Adipose tissue (tissue), 3 donors: Measurements from ENCODE around the gene GATC. TPM values are rescaled to one million over a fixed set of nuclear protein-coding genes. Genes with fewer than 3 reads are reported as not detected.
"Not testable (repeated sequence)": the region's sequence is repeated elsewhere in the genome, so short reads cannot be mapped to it uniquely, and the experiment has no call there.

Source experiments
- H3K27ac ChIP-seq: one replicate; pipeline ENCODE4 v1.5.1; 2013; ENCODE audit warnings: low read depth, low read length
- WGBS, 3 donors: extraction: QIAGEN DNeasy Blood & Tissue Kit; methylation state at CpG; one replicate each; pipeline ENCODE4 v1.1.7; 2013; 5-methylcytosine and 5-hydroxymethylcytosine counted together
- polyA plus RNA-seq, 3 donors: library from polyadenylated mRNA; stranded (reverse); fragments of 200-250 nt; gene quantifications; one replicate each; pipeline ENCODE4 v1.2.3, GENCODE V29; 2013
- donor health status: healthy with polysubstance abuse.
- donor health status: Bipolar disorder and iron deficiency.
- donor health status: healthy.

Gene GATC
- polyA plus RNA-seq, 3 donors, result 10.6 to 13.4 (median 12.3) TPM

DNA sequence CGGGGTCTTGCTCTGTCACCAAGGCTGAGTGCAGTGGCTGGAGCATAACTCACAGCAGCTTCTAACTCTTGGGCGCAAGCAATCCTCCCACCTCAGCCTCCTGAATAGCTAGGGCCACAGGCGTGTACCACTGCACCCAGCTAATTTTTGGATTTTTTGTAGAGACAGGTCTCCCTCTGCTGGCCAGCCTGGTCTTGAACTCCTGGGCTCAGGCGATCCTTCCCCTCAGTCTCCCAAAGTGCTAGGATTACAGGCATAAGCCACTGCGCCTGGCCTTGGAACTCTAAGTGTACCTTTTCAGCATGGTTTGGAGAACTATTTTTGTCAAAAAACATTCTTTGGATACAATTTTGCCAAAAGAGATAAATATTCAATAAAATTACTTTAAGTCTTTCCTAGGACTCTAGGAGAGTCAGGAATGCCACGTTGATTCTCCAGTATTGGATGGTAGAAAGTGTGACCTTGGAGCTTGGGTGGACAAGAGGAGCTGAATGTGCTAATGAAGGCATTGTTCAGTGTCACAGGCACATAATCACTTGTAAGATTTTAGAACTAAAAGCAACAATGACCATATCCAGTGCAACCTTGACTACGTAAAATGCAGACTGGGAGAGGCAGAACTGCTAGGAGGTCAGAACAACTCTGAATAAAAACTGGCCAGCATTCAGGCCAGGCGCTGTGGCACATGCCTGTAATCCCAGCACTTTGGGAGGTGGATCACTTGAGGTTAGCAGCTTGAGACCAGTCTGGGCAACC, 20.5 kb downstream of the GATC start:
- 30 to 67% (median 54%) methylated on average over 8 of the region's 8 CpGs for WGBS, 3 donors
- no peak overlapping the region for H3K27ac ChIP-seq

DNA sequence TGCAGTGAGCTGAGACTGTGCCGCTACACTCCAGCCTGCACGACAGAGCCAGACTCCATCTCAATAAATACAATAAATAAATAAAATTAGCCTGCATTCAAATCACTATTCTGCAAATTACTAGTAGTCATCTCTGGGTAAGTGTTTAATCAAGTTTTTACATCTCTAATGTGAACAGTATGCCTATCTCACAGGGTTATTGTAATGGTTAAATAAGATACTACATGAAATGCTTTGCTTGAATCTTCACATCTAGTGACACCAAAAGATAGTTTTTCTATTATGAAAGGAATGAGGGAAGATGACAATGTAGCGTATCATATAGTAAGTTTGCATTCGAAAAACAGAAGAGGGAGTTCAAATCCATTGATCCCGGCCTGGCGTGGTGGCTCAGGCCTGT, 21.2 kb downstream of the GATC start:
- no peak overlapping the region for H3K27ac ChIP-seq
- 81 to 93% (median 92%) methylated on average over 6 of the region's 6 CpGs for WGBS, 3 donors

DNA sequence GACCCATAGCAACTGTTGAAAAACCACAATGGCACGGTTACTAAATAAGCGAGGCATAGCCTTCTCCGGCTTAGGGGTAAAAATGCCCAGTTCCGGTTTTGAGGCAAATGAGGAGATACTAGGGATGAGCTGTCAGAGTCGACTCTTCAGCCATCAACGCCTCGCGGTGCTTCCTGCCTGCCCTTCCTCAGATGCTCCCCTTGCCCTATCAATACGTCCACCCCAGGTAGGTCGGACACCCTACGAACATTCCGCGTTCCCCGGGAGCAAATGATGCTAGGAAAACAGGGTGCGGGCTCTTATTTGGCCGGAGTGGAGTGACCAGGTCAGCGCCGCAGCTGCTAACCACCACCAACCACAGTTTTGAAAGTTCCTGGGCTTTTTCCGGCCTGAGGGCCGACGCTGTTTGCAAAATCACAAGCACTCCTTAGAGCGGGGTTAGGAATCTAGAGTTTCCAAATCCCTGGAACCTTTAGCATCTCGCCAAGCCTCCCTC, 22.1 kb downstream of the GATC start:
- 0 to 2% (median 1%) methylated on average over 23 of the region's 23 CpGs for WGBS, 3 donors
- H3K27ac ChIP-seq, result peak overlapping the region; percentile 63

DNA sequence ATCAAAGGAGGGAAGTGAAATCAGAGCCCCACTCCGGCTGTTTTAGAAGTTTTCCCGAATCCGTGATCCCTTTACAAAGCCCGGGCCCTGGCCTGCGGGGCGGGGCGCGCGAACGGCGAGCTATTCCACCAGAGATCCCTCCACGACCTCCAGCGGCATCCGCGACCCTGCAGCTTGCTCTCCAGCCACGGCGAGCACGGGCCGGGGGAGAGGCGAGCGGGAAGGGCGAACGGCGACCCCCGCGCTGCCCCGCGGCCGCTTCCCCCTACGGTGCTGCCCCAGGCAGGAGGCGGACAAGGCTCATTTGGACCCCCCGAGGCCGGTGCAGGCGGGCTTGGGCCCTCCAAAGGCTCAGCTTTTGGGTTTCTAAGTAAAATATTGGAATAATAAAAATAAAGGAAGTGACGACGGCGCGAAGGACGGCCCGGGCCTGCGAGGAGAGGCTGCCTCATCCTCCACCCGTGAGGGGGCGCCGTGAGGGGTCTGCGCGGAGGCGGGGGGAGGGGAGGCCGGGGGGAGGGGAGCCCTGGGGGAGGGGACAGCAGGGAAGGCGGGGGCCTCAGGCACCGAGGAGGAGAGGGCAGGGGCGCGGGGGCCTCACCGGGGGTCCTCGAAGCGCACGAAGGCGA, 22.7 kb downstream of the GATC start:
- WGBS, 3 donors, result 0 to 1% (median 1%) methylated on average over 47 to 57 of the region's 57 CpGs
- peak overlapping the region; percentile 63 for H3K27ac ChIP-seq

DNA sequence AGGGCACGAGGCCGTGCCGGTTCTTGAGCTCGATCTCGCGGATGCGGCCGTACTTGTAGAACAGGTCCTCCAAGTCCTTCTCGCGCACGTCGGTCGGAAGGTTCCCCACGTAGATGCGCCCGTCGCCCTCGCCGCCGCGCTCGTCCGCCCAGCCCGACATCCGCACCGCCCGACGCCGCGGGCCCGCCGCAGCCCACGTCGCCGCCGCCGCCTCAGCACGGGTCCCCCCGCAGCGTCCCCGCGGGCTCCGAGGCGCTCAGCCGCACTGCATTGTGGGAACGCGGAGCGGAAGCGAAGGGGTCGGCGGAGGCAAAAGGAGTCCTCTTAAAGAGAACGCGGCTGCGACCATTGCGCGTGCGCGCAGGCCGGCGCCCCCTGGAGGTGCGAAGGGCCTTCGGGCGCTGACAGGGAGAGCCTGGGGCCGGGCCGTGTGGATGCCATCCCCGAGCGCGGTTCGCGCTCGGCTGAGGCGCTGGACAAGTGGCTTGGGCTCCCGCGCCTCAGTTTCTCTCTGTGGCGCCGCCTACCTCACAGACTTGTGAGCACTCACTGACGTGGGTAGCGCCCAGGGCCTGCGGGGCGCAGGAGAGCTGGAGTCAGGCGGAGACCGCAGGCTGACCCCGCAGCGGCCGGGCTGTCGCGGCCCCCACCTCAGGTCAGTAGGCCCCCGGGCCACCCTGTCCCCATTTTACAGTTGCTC, 23.4 kb downstream of the GATC start, which contains the start of gene SRSF9:
SRSF9 (minus strand) TSS at position 299 of the 700 bp plus-strand sequence; CDS start at position 160, 139 bp downstream.
- WGBS, 3 donors, result 0 to 1% (median 0%) methylated on average over 55 to 88 of the region's 88 CpGs
- peak within 1 kb of the TSS; percentile 63 for H3K27ac ChIP-seq

DNA sequence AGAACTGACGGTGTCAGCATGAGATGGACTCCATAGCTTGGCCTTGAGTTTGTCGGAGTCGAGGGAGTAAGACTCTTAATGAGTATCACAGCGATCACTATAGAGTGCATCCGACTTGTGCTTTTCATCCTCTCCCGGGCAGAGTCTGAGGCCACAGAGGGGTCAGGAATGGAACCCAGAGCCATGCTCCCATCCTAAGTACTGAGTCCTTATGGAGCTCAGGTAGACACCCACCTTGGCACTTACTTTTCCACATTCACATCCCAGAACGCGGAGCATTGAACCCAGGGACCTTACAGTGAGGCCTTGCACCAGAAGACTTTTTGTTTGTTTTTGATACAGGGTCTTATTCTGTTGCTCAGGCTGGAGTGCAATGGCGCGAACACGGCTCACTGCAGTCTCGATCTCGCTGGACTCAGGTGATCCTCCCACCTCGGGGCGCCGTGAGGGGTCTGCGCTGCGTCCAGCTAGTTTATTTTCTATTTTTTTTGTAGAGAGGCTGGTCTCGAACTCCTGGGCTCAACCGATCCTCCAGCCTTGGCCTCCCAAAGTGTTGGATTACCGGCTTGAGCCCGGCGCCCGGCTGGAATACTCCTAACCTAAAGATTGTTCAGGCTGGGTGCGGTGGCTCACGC, 24.0 kb downstream of the GATC start:
- WGBS, 3 donors, result 67 to 69% (median 68%) methylated on average over 26 of the region's 26 CpGs
- no peak overlapping the region for H3K27ac ChIP-seq

DNA sequence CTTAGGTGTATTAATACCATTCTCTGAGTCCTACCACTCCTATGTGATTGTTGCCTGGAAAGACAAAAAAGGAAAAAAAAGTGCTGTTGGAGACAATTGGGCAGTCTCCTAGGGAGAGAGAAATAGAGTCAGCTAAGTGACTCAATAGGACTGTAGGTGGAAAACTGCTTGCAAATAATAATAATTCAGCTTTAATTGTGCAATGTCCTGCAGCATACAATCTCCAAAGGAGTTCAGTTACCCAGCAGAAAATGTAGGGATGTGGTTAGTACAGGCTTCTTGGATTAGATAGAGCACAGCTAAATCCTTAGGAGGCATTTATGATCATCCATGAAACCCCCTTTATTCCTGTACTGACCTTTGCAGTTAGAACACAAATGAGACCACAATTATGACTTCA, 26.3 kb downstream of the GATC start:
- no peak overlapping the region for H3K27ac ChIP-seq

DNA sequence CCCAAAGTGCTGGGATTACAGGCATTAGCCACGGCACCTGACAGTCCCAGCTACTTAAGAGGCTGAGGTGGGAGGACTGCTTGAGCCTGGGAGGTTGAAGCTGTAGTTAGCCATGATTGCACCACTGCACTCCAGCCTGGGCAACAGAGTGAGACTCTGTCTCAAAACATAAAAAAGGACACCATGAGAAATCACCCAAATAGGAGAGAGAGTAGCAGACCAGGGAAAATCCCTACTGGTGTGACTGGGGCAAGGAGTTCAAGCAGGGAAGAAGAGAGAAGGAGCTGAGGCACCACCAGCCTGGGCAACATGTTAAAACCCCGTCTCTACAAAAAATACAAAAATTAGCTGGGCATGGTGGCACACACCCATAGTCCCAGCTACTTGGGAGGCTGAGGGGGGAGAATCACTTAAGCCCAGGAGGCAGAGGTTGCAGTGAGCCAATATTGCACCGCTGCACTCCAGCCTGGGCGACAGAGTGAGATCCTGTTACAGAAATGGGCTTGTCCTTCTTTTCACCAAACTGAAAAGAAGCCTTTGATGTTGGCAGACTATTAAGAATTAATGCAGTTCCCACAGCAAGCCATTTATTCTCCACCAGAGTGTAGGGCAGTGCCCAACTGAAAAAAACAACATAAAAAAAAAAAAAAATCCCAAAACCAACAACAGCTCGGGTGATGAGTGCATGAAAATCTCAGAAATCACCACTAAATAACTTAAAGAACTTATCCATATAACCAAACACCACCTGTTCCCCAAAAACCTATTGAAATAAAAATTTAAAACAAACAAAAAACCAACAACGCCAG, 27.8 kb downstream of the GATC start:
- H3K27ac ChIP-seq, result no peak overlapping the region
- WGBS, 3 donors, result 68 to 80% (median 75%) methylated on average over 6 of the region's 6 CpGs

DNA sequence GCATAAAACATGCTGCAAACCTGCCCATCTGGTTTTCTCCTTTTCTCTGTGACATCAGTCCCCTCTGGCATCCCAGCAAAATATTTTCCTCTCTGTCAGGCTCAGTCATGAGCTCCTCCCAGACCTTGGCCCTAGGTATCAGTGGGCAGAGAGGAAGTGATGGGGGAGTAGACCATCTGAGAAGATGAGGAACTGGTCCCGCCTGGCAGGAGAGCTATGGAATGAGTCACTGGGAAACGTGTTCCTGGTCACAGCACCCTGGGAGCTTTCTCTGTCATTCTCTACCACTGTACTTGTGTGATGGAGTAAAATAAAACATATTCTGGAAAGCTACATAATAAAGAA, 28.3 kb downstream of the GATC start:
- H3K27ac ChIP-seq, result no peak overlapping the region
- WGBS, 3 donors, result 4 to 24% (median 18%) methylated on average over 2 of the region's 2 CpGs

DNA sequence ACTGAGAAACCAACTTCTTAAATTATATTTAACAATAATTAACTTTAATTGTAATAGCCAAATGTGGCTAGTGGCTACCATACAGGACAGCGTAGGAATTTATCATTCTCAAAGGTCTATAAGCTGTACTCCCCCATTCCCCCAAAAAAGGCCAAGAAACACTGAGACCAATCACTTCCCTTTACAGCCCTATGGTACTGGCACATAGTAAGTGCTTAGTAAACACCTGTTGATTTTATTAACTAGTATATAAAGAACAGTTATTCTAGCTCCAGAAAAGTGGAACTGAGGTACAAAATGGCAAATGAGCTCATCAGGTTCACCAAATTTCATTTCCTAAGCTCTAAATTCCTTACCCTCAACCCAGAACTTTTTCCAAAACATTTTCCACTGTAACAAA, 29.4 kb downstream of the GATC start:
- WGBS, 3 donors, result 96 to 100% (median 100%) methylated on average over 1 of the region's 1 CpG
- H3K27ac ChIP-seq, result no peak overlapping the region

DNA sequence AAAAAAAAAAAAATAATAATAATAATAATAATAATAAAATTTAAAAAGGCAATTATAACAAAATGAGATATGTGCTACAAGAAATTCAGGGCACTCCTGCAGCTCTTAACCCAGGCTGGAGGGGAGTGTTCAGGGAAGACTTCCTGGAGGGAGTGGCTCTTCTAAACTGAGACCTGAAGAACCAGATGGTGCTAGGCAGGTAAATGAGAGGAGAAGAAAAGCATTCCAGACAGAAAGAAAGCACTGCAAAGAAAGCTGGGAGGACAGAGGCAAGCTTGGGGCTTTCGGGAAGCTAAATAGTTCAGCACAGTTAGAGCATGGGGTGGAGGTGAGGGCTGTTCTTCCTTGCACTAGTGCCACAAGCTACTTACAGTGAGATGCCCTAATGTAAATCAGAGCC, 33.2 kb downstream of the GATC start:
- 90 to 100% (median 94%) methylated on average over 1 of the region's 1 CpG for WGBS, 3 donors

DNA sequence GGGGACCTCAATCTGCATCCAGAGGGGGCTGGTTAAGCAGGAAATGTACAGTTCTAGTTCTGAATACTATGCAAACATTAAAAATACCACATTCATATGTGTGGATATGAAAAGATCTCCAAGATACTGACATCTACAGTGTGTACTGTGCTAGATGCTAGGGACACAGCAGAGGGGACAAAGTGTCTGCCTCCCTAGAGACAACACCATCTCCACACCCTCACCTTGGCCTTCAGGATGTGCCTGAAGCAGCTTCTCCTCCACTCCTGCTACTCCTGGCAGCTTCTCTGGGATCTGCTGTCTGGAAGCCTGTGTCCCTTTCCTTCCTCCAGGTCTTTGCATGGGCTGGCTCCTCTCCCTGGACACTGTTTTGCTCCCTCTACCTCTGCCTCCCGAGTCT, 34.0 kb downstream of the GATC start:
- 62 to 88% (median 80%) methylated on average over 1 of the region's 1 CpG for WGBS, 3 donors
- no peak overlapping the region for H3K27ac ChIP-seq

More for the DNA sequence above, 33.2 kb downstream of the GATC start:
- no peak overlapping the region for H3K27ac ChIP-seq

DNA sequence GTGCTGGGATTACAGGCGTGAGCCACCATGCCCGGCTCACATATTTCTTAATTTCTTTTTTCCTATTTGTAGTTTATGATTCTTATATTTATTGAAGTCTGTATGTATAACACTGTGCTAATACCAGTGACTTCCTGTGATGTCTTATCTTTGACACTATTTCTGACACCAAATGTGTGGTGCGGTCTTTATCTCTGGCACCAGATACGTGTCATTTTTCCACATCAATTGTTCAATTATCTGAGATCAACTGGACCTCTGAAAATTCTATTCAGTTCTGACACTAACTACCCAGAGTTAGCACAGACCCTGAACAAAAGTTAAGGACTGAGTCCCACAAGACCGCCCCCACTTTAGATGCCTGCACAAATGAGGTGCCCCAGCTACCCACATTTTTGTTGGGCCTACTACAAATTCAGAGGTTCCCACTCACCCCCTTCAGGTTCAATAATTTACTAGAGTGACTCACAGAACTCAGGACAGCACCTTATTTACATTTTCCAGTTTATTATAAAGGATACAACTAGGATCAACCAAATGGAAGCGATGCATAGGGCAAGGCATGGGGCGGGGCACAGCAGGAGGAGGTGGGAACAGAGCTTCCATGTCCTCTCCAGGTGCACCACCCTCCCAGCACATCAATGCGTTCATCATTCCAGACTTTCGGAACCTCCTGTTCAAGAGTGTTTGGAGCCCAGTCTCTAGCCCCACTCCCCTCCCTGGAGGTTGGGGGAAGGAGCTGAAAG, 35.0 kb downstream of the GATC start:
- no peak overlapping the region for H3K27ac ChIP-seq

DNA sequence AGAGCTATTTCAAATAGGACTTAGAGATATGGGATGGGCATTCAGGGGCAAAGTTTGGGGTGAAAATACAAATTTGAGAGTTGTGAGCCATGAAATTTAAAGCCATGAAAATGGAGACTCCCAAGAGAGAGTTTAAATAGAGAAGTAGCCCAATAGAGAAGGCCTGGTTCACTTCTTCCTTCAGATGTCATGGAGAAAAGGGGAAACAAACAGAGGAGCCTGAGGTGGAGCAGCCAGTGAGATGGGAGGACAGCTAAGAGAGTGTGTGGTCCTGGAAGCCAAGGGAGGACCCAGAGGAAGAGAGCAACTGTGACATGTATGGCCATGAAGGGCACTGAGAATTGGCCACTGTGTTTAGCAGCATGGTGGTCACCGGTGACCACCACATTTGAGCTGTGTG, 37.4 kb downstream of the GATC start:
- WGBS, 3 donors, result 95 to 98% (median 96%) methylated on average over 1 of the region's 1 CpG
- no peak overlapping the region for H3K27ac ChIP-seq

More for the DNA sequence above, 35.0 kb downstream of the GATC start:
- WGBS, 3 donors, result 89 to 95% (median 91%) methylated on average over 9 of the region's 9 CpGs

DNA sequence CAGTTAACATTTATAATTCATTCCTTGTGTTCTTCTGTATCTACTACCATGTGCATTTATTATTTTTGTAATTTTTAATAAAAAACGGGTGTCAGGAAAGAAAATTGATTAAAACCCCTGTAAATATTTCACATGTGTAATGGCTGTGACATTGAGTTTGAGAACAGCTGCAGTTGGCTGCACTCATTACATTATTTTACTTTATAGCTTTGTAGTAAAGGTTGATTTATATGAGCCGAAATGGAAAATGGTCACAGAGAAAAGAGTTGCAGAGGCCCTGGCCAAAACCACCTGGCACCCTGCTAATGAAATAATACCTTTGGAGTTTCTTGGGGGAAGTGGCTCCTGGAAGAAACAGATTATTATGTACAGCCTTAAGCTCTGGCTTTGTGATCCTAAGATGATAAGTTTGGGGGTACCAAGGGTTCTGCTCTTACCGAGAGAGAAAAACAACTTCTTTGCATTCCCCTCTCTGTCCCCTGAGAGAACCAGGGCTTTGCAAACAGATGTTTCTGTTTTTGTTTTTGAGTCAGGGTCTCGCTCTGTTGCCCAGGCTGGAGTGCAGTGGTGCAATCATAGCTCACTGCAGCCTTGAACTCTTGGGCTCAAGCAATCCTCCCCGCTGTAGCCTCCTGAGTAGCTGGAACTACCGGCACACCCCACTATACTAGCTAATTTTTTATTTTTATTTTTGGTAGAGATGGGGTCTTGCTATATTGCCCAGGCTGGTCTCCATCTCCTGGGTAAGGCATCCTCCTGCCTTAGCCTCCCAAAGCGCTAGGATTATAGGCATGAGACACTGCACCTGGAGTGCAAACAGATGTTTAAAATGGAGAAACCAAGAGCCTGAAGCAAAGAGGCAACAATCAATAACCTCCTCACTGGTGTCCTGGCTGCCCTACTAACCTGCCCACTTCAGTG, 40.0 kb downstream of the GATC start:
- H3K27ac ChIP-seq, result no peak overlapping the region
- WGBS, 3 donors, result 84 to 92% (median 92%) methylated on average over 7 of the region's 7 CpGs

DNA sequence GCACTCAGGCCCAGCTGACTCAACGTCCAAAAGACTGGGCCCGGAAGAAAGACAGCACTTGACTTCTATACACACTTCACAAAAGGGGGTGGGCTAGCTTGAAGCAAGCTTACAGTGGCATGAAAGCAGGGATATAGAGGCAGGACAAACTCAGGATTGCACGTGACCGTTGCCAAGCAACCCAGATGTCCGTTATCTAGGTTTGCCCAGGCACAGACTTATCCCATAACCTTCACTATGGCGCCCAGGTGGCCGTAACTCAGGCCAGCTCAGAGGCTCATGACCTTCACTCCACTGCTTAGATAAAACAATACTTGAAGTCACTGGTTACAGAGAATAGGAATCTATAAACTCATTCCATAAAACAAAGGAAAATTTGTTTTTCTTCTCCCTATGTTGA, 41.3 kb downstream of the GATC start:
- not testable (repeated sequence) for H3K27ac ChIP-seq
- 44 to 84% (median 80%) methylated on average over 7 of the region's 7 CpGs for WGBS, 3 donors
